Liver (tissue), 9 donors: ENCODE results near the gene CTNNAL1. TPM values are rescaled to one million over a fixed set of nuclear protein-coding genes. Genes with fewer than 3 reads are reported as not detected.

Source experiments
- DNase-seq: peaks from one replicate; pipeline ENCODE4 v3.0.0-alpha.2; 2017; ENCODE audit warnings: low spot score
- H3K27ac ChIP-seq, 2 donors: one replicate each; pipeline ENCODE4 v1.7.0; 2013; ENCODE audit warnings: inconsistent platforms in 2 of 2, low read length in 2 of 2, control low read depth in 1 of 2, low read depth in 1 of 2, mild to moderate bottlenecking in 1 of 2
- H3K27me3 ChIP-seq, 4 donors: one replicate each; pipeline versions ENCODE4 v1.6.1 to v1.7.0; 2013; ENCODE audit warnings: low read length in 3 of 4, inconsistent platforms in 1 of 4, mild to moderate bottlenecking in 1 of 4, moderate library complexity in 1 of 4; ENCODE audit not compliant: control insufficient read depth in 4 of 4, insufficient read depth in 4 of 4
- H3K36me3 ChIP-seq, 4 donors: one replicate each; pipeline versions ENCODE4 v1.6.1 to v1.7.0; 2013; ENCODE audit warnings: low read length in 3 of 4, mild to moderate bottlenecking in 3 of 4, low read depth in 1 of 4, moderate library complexity in 1 of 4; ENCODE audit not compliant: control insufficient read depth in 4 of 4, insufficient read depth in 3 of 4
- H3K4me1 ChIP-seq, 4 donors: one replicate each; pipeline versions ENCODE4 v1.6.1 to v1.7.0; 2013; ENCODE audit warnings: low read length in 3 of 4, mild to moderate bottlenecking in 3 of 4, moderate library complexity in 1 of 4; ENCODE audit not compliant: control insufficient read depth in 4 of 4, insufficient read depth in 4 of 4
- H3K4me3 ChIP-seq, 3 donors: one replicate each; pipeline versions ENCODE4 v1.6.1 to v1.7.0; 2013; ENCODE audit warnings: low read length in 3 of 3, control low read depth in 1 of 3, low read depth in 1 of 3, mild to moderate bottlenecking in 1 of 3
- H3K9ac ChIP-seq, 2 donors: one replicate each; pipeline ENCODE4 v1.7.0; 2013; ENCODE audit warnings: low read length in 2 of 2, mild to moderate bottlenecking in 2 of 2, moderate library complexity in 2 of 2, control low read depth in 1 of 2, low read depth in 1 of 2
- H3K9me3 ChIP-seq, 4 donors: one replicate each; pipeline versions ENCODE4 v1.6.1 to v1.7.0; 2013; ENCODE audit warnings: low read length in 3 of 4; ENCODE audit not compliant: control insufficient read depth in 4 of 4
- EGR1 ChIP-seq, 2 donors: IDR thresholded peaks; 2 replicates each; pipeline ENCODE4 v1.6.1; 2016 to 2018; ENCODE audit warnings: antibody characterized with exemption in 2 of 2, low read depth in 2 of 2
- FOXA1 ChIP-seq: IDR thresholded peaks from 2 replicates; pipeline ENCODE4 v1.6.1; 2016; ENCODE audit warnings: antibody characterized with exemption
- FOXA2 ChIP-seq: IDR thresholded peaks from 2 replicates; pipeline ENCODE4 v1.6.1; 2016; ENCODE audit warnings: antibody characterized with exemption
- GABPA ChIP-seq, 2 donors: IDR thresholded peaks in 1 of 2; conservative IDR thresholded peaks in 1 of 2; 2 replicates each; pipeline ENCODE4 v1.6.1; 2016; ENCODE audit warnings: antibody characterized with exemption in 2 of 2, mild to moderate bottlenecking in 1 of 2, moderate library complexity in 1 of 2
- HNF4A ChIP-seq, 2 donors: conservative IDR thresholded peaks; 2 replicates each; pipeline ENCODE4 v1.6.1; 2016; ENCODE audit warnings: antibody characterized with exemption in 2 of 2, mild to moderate bottlenecking in 2 of 2
- HNF4G ChIP-seq: IDR thresholded peaks from 2 replicates; pipeline ENCODE4 v1.6.1; 2016; ENCODE audit warnings: antibody characterized with exemption
- JUND ChIP-seq, 2 donors: IDR thresholded peaks; 2 replicates each; pipeline ENCODE4 v1.6.1; 2016; ENCODE audit warnings: antibody characterized with exemption in 2 of 2
- NR2F2 ChIP-seq: IDR thresholded peaks from 2 replicates; pipeline ENCODE4 v1.6.1; 2016; ENCODE audit warnings: antibody characterized with exemption
- RAD21 ChIP-seq, 2 donors: IDR thresholded peaks; 2 replicates each; pipeline ENCODE4 v1.6.1; 2016; ENCODE audit warnings: antibody characterized with exemption in 2 of 2, mild to moderate bottlenecking in 2 of 2
- RXRA ChIP-seq, 2 donors: IDR thresholded peaks; 2 replicates each; pipeline ENCODE4 v1.6.1; 2017 to 2018; ENCODE audit warnings: antibody characterized with exemption in 2 of 2, mild to moderate bottlenecking in 1 of 2
- SP1 ChIP-seq: IDR thresholded peaks from 2 replicates; pipeline ENCODE4 v1.6.1; 2018; ENCODE audit warnings: antibody characterized with exemption, mild to moderate bottlenecking
- TAF1 ChIP-seq: conservative IDR thresholded peaks from 2 replicates; pipeline ENCODE4 v1.6.1; 2016; ENCODE audit warnings: antibody characterized with exemption, mild to moderate bottlenecking
- YY1 ChIP-seq: IDR thresholded peaks from 2 replicates; pipeline ENCODE4 v1.6.1; 2016; ENCODE audit warnings: antibody characterized with exemption, mild to moderate bottlenecking
- WGBS: extraction: QIAGEN DNeasy Blood & Tissue Kit; methylation state at CpG from one replicate; pipeline ENCODE4 v1.1.7; 2013; 5-methylcytosine and 5-hydroxymethylcytosine counted together
- polyA plus RNA-seq, 2 donors: library from polyadenylated mRNA; stranded (reverse) in 1 of 2; unstranded in 1 of 2; fragments of 200-250 nt in 1 of 2; fragments of >200 nt in 1 of 2; fragmentation: Nextera tagmentation in 1 of 2; extraction: Ambion mirVana in 1 of 2; gene quantifications; one replicate each; pipeline versions ENCODE4 v1.2.1 to v1.2.3, GENCODE V29; 2013 to 2015
- total RNA-seq, 2 donors: library from RNA; depleted of rRNA; stranded (reverse); fragments of >200 nt; gene quantifications; one replicate each; pipeline ENCODE4 v1.2.3, GENCODE V29; 2014
- TF ChIP-seq, protein P1 (sequence below): IDR thresholded peaks from 2 replicates; pipeline ENCODE4 v1.6.1; 2016; ENCODE audit warnings: antibody characterized with exemption, mild to moderate bottlenecking
- TF ChIP-seq, protein P2 (sequence below): fragments of 150-350 bp; IDR thresholded peaks from 2 replicates; pipeline ENCODE4 v1.5.1; 2017; ENCODE audit warnings: improper control_type of control experiment, low read depth, low read length; ENCODE audit not compliant: missing input control
- TF ChIP-seq, protein P3 (sequence below): IDR thresholded peaks from 2 replicates; pipeline ENCODE4 v1.6.1; 2016; ENCODE audit warnings: antibody characterized with exemption
- TF ChIP-seq, protein P4 (sequence below): IDR thresholded peaks from 2 replicates; pipeline ENCODE4 v1.6.1; 2016; ENCODE audit warnings: antibody characterized with exemption
- TF ChIP-seq, protein P5 (sequence below): IDR thresholded peaks from 2 replicates; pipeline ENCODE4 v1.6.1; 2016; ENCODE audit warnings: antibody characterized with exemption
- donor health status: healthy.
- donor health status: healthy.
- donor health status: healthy.
- donor health status: healthy.
- donor health status: healthy.

CTNNAL1 gene
- total and polyA plus RNA-seq, 4 donors: 10.5 to 31.5 (median 18.6) TPM

DNA sequence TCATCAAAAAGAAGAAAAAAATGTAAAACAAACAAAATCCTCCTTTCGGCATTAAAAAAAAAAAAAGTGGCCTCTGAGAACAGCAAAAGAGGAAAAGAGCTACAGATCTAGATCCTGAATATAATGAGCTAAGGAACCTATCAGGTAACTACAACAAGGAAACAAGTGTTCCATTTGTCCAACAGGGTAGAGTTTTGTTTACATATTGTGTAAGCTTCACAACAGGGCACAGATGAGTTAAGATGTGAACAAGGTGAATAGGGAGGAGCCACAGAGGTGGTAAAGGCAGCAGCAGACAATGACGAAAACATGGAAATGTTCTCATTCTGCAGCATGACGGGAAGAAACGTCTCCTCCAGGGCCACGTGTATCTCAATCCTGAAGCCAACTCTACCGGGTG, 93.8 kb downstream of the CTNNAL1 start:
- no peak overlapping the region for H3K9ac ChIP-seq
- no peak overlapping the region for H3K4me3 ChIP-seq
- TF ChIP-seq, protein P1, sequence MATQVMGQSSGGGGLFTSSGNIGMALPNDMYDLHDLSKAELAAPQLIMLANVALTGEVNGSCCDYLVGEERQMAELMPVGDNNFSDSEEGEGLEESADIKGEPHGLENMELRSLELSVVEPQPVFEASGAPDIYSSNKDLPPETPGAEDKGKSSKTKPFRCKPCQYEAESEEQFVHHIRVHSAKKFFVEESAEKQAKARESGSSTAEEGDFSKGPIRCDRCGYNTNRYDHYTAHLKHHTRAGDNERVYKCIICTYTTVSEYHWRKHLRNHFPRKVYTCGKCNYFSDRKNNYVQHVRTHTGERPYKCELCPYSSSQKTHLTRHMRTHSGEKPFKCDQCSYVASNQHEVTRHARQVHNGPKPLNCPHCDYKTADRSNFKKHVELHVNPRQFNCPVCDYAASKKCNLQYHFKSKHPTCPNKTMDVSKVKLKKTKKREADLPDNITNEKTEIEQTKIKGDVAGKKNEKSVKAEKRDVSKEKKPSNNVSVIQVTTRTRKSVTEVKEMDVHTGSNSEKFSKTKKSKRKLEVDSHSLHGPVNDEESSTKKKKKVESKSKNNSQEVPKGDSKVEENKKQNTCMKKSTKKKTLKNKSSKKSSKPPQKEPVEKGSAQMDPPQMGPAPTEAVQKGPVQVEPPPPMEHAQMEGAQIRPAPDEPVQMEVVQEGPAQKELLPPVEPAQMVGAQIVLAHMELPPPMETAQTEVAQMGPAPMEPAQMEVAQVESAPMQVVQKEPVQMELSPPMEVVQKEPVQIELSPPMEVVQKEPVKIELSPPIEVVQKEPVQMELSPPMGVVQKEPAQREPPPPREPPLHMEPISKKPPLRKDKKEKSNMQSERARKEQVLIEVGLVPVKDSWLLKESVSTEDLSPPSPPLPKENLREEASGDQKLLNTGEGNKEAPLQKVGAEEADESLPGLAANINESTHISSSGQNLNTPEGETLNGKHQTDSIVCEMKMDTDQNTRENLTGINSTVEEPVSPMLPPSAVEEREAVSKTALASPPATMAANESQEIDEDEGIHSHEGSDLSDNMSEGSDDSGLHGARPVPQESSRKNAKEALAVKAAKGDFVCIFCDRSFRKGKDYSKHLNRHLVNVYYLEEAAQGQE: peak; percentile 31
- TF ChIP-seq NR2F2 (no peak), HNF4A (conservative IDR thresholded peaks at IDR 0.05) (peak; percentile 74 to 84), TAF1 (no peak), HNF4G (no peak), GABPA (IDR thresholded peaks at IDR 0.05 in 1 of 2, conservative IDR thresholded peaks at IDR 0.05 in 1 of 2) (no peak), FOXA2 (peak; percentile 72), JUND (IDR thresholded peaks at IDR 0.05) (peak; percentile 43 to 68), EGR1 (IDR thresholded peaks at IDR 0.05; ENCODE audit: low read depth in 2 of 2) (no peak), SP1 (peak; percentile 59), RAD21 (IDR thresholded peaks at IDR 0.05) (peak; percentile 27 to 44), RXRA (IDR thresholded peaks at IDR 0.05) (peak; percentile 50 to 80), FOXA1 (peak; percentile 58), YY1 (peak; percentile 68)
- TF ChIP-seq, protein P2, sequence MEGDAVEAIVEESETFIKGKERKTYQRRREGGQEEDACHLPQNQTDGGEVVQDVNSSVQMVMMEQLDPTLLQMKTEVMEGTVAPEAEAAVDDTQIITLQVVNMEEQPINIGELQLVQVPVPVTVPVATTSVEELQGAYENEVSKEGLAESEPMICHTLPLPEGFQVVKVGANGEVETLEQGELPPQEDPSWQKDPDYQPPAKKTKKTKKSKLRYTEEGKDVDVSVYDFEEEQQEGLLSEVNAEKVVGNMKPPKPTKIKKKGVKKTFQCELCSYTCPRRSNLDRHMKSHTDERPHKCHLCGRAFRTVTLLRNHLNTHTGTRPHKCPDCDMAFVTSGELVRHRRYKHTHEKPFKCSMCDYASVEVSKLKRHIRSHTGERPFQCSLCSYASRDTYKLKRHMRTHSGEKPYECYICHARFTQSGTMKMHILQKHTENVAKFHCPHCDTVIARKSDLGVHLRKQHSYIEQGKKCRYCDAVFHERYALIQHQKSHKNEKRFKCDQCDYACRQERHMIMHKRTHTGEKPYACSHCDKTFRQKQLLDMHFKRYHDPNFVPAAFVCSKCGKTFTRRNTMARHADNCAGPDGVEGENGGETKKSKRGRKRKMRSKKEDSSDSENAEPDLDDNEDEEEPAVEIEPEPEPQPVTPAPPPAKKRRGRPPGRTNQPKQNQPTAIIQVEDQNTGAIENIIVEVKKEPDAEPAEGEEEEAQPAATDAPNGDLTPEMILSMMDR: no peak
- TF ChIP-seq, protein P3, sequence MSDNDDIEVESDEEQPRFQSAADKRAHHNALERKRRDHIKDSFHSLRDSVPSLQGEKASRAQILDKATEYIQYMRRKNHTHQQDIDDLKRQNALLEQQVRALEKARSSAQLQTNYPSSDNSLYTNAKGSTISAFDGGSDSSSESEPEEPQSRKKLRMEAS: peak; percentile 61
- TF ChIP-seq, protein P4, sequence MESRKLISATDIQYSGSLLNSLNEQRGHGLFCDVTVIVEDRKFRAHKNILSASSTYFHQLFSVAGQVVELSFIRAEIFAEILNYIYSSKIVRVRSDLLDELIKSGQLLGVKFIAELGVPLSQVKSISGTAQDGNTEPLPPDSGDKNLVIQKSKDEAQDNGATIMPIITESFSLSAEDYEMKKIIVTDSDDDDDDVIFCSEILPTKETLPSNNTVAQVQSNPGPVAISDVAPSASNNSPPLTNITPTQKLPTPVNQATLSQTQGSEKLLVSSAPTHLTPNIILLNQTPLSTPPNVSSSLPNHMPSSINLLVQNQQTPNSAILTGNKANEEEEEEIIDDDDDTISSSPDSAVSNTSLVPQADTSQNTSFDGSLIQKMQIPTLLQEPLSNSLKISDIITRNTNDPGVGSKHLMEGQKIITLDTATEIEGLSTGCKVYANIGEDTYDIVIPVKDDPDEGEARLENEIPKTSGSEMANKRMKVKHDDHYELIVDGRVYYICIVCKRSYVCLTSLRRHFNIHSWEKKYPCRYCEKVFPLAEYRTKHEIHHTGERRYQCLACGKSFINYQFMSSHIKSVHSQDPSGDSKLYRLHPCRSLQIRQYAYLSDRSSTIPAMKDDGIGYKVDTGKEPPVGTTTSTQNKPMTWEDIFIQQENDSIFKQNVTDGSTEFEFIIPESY: no peak
- TF ChIP-seq, protein P5, sequence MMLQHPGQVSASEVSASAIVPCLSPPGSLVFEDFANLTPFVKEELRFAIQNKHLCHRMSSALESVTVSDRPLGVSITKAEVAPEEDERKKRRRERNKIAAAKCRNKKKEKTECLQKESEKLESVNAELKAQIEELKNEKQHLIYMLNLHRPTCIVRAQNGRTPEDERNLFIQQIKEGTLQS: peak; percentile 27
- WGBS: 53% methylated on average over 6 of the region's 6 CpGs
- H3K4me1 ChIP-seq: peaks cover 0 to 5% (median 1%) of the 10 kb centered on the region in 4 donors
- H3K27me3 ChIP-seq: no peaks in the 10 kb centered on the region
- no peak for DNase-seq
- H3K9me3 ChIP-seq: no peaks in the 10 kb centered on the region
- peaks cover 9 to 40% (median 33%) of the 10 kb centered on the region in 4 donors for H3K36me3 ChIP-seq
- H3K27ac ChIP-seq: no peak overlapping the region
